ENCODE measurements around the gene OR2AJ1. TPM values are rescaled to one million over a fixed set of nuclear protein-coding genes. Genes with fewer than 3 reads are reported as not detected.

OR2AJ1 gene
- total and polyA plus RNA-seq, 5 experiments from 2014 or later: not detected

DNA sequence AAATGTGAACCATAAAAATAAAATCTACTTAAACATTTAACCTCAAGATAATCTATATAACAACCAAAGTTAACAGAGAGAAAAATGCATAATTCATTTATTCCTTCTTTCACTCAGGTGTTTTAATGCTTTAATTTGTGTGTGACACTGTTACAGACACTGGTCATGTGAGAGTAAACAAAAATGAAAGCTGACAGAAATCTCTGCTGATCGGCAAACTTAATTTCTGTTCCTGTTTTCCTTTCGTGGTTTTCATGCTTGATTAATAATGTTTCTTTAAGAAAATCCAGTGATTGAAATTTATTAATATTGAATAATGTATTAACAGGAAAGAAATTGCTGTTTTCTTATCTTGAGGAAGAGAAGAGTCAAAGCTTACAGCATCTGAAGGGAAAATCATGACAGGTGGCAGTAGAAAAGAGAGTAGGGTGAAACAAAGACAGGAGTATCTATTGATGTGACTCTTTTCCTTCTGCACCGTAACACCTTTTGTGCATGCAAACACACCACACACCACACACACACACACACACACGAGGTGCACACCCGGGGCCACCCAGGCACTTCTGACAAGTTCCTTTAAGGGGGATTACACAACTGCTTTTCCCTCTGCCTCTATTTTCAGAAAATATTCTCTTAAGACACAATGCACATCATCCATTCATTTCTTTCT is 42.0 kb downstream of the OR2AJ1 start:
- POLR2A ChIA-PET: no interaction called here
- ATAC-seq (no peak), DNase-seq (no peak)
- Mint-ChIP-seq H3K9me3 (peaks cover 0 to 14% (median 6%) of the 10 kb centered on the region in 9 donors), H3K4me3 (no peak overlapping the region), H3K27ac (no peak overlapping the region), H3K36me3 (peaks cover 11 to 45% (median 15%) of the 10 kb centered on the region in 3 donors), H3K4me1 (peaks cover 0 to 10% (median 4%) of the 10 kb centered on the region in 4 donors), H3K27me3 (peaks cover 0 to 4% (median 0%) of the 10 kb centered on the region in 5 donors)

Other genes starting within 250 kb of the OR2AJ1 start
- gene OR13G1, start 245.2 kb upstream of the OR2AJ1 start, total RNA-seq: not detected
- not detected for gene OR13G1, start 245.2 kb upstream of the OR2AJ1 start, polyA plus RNA-seq
- gene OR6F1, start 208.2 kb upstream of the OR2AJ1 start, total RNA-seq: not detected
- gene OR6F1, start 208.2 kb upstream of the OR2AJ1 start, polyA plus RNA-seq: not detected
- gene OR14K1, start 186.3 kb upstream of the OR2AJ1 start, total RNA-seq: not detected
- not detected for gene OR14K1, start 186.3 kb upstream of the OR2AJ1 start, polyA plus RNA-seq
- not detected for gene OR14A2, start 176.7 kb upstream of the OR2AJ1 start, total RNA-seq
- gene OR14A2, start 176.7 kb upstream of the OR2AJ1 start, polyA plus RNA-seq: not detected
- not detected for gene OR1C1, start 164.3 kb upstream of the OR2AJ1 start, total RNA-seq
- gene OR1C1, start 164.3 kb upstream of the OR2AJ1 start, polyA plus RNA-seq: not detected
- not detected for gene OR14A16, start 100.8 kb upstream of the OR2AJ1 start, total RNA-seq
- not detected for gene OR14A16, start 100.8 kb upstream of the OR2AJ1 start, polyA plus RNA-seq
- not detected for gene OR11L1, start 83.0 kb upstream of the OR2AJ1 start, total RNA-seq
- gene OR11L1, start 83.0 kb upstream of the OR2AJ1 start, polyA plus RNA-seq: not detected
- gene TRIM58, start 67.7 kb upstream of the OR2AJ1 start, total RNA-seq: under 1 TPM; 0.14 to 0.36 TPM
- under 1 TPM in 2 of 3 donors, not detected in 1; 0.12 to 0.16 TPM for gene TRIM58, start 67.7 kb upstream of the OR2AJ1 start, polyA plus RNA-seq
- gene OR2W3, start 29.3 kb upstream of the OR2AJ1 start, total RNA-seq: not detected
- not detected for gene OR2W3, start 29.3 kb upstream of the OR2AJ1 start, polyA plus RNA-seq
- gene OR2T8, start 4.6 kb upstream of the OR2AJ1 start, total RNA-seq: not detected
- not detected for gene OR2T8, start 4.6 kb upstream of the OR2AJ1 start, polyA plus RNA-seq
- under 1 TPM in 1 of 2 experiments, not detected in 1; 0.49 TPM for gene OR2L8, start 24.0 kb downstream of the OR2AJ1 start, total RNA-seq
- under 1 TPM in 1 of 3 donors, not detected in 2; 0.43 TPM for gene OR2L8, start 24.0 kb downstream of the OR2AJ1 start, polyA plus RNA-seq
- not detected for gene OR2AK2, start 40.3 kb downstream of the OR2AJ1 start, total RNA-seq
- not detected for gene OR2AK2, start 40.3 kb downstream of the OR2AJ1 start, polyA plus RNA-seq
- under 1 TPM; 0.19 to 0.23 TPM for gene OR2L5, start 88.8 kb downstream of the OR2AJ1 start, total RNA-seq
- gene OR2L5, start 88.8 kb downstream of the OR2AJ1 start, polyA plus RNA-seq: not detected
- under 1 TPM; 0.30 to 0.42 TPM for gene OR2L2, start 105.2 kb downstream of the OR2AJ1 start, total RNA-seq
- gene OR2L2, start 105.2 kb downstream of the OR2AJ1 start, polyA plus RNA-seq: under 1 TPM in 1 of 3 donors, not detected in 2; 0.62 TPM
- gene OR2L3, start 121.9 kb downstream of the OR2AJ1 start, total RNA-seq: under 1 TPM in 1 of 2 experiments, not detected in 1; 0.27 TPM
- not detected for gene OR2L3, start 121.9 kb downstream of the OR2AJ1 start, polyA plus RNA-seq
- not detected for gene OR2L13, start 170.3 kb downstream of the OR2AJ1 start, total RNA-seq
- gene OR2L13, start 170.3 kb downstream of the OR2AJ1 start, polyA plus RNA-seq: under 1 TPM in 1 of 3 donors, not detected in 2; 0.32 TPM
- not detected for gene OR2M5, start 220.3 kb downstream of the OR2AJ1 start, total RNA-seq
- not detected for gene OR2M5, start 220.3 kb downstream of the OR2AJ1 start, polyA plus RNA-seq
- gene OR2M2, start 249.9 kb downstream of the OR2AJ1 start, total RNA-seq: not detected
- not detected for gene OR2M2, start 249.9 kb downstream of the OR2AJ1 start, polyA plus RNA-seq